Measurements from ENCODE around the gene ASPG.

Gene ASPG

DNA sequence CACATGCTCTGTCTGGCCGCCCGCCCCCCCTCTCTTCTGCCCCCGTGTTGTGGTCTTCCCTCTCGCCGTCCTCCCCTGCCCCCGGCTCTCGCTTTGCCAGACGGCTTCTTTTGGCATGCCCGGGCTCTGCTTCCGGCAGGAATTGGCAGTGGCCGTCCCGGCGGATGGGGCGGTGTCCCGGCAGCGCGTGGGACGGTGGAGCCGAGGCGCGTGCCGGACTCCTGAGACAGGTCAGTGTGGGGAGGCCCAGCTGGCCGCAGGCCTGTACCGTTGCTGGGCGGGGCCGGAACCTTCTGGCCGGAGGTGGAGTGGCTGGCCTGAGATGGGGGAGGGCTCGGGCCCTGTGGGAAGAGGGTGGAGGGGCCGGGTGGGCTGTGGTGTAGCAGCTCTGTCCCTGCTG lies 70.0 kb downstream of the ASPG start:
- in situ Hi-C loops (cut with MboI; ENCODE audit: low sequenced_read_pairs, unreplicated experiment) = no loop called here
- TF ChIP-seq, protein P1, sequence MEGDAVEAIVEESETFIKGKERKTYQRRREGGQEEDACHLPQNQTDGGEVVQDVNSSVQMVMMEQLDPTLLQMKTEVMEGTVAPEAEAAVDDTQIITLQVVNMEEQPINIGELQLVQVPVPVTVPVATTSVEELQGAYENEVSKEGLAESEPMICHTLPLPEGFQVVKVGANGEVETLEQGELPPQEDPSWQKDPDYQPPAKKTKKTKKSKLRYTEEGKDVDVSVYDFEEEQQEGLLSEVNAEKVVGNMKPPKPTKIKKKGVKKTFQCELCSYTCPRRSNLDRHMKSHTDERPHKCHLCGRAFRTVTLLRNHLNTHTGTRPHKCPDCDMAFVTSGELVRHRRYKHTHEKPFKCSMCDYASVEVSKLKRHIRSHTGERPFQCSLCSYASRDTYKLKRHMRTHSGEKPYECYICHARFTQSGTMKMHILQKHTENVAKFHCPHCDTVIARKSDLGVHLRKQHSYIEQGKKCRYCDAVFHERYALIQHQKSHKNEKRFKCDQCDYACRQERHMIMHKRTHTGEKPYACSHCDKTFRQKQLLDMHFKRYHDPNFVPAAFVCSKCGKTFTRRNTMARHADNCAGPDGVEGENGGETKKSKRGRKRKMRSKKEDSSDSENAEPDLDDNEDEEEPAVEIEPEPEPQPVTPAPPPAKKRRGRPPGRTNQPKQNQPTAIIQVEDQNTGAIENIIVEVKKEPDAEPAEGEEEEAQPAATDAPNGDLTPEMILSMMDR (IDR thresholded peaks at IDR 0.05; ENCODE audit: borderline replicate concordance, control extremely low read depth, extremely low read depth, insufficient read depth, missing control alignments) = no peak

DNA sequence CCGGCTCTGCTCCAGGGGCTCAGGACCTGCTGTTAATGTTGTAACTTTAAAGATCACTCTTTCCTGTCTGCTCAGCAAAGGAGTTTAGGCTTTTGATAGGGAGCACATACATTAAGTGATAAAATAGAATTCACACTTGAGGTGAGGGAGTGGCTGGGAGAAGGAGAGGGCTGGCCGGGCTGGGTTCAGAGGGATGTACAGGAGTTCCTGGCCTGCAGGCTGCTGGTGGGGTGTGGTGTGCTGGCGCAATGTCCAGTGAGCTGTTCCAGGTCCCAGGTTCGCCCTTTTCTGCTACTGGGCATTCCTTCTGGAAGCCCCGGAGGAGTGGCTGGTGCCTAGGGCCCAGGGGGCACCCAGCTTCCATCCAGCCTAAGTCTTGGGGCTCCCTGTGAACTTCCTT lies 70.6 kb downstream of the ASPG start:
- DNase-seq (ENCODE audit: low spot score) = no peak
- in situ Hi-C loops (cut with MboI; ENCODE audit: low sequenced_read_pairs, unreplicated experiment) = no loop called here
- TF ChIP-seq, protein P1 (IDR thresholded peaks at IDR 0.05; ENCODE audit: borderline replicate concordance, control extremely low read depth, extremely low read depth, insufficient read depth, missing control alignments) = no peak

More for the DNA sequence above, 70.0 kb downstream of the ASPG start:
- no peak for DNase-seq (ENCODE audit: low spot score)

DNA sequence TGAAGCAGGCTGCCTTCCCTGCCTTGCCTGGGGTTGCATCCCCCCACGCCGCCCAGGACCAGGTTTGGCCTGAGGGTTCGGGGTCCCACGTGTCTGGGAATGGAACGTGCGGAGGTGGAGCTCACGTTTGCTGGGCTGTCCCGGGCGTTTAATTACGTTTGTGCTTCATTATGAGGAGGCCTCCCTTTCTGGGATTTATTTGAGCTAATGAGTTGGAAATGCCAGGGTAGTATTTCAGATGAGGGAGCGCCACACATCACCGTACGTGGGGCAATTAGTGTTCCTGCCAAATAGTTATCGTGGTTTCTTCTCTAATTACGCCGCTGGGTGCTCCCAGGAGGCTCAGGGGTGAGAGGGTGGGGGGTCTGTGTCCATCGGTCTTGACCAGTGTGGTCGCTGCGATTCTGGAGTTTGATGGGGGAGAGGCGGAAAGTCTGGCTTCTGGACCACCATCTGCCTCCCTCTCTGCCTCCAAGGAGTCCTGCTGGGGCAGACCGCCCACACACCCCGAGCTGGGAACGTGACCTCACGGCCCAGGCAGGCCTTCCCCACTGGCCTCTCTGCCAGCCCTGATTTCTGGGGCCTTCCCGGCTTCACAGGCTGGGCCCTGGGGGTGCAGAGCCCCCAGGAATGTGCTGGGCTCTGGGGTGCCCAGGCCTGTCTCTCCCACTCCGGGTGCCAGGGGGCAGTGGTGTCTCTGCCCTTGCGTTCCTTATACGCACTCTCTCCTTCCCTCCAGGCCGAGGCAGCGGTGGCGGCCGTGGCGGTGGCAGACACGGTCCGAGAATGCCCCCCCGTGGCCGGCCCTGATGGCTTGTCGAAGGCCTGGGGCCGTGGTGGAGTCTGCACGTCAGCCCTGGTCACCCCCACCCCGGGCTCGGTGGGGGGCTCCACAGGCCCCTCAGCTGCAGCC lies 71.8 kb downstream of the ASPG start:
- in situ Hi-C loops (cut with MboI; ENCODE audit: low sequenced_read_pairs, unreplicated experiment) = no loop called here
- TF ChIP-seq, protein P1 (IDR thresholded peaks at IDR 0.05; ENCODE audit: borderline replicate concordance, control extremely low read depth, extremely low read depth, insufficient read depth, missing control alignments) = no peak
- DNase-seq (ENCODE audit: low spot score) = no peak

DNA sequence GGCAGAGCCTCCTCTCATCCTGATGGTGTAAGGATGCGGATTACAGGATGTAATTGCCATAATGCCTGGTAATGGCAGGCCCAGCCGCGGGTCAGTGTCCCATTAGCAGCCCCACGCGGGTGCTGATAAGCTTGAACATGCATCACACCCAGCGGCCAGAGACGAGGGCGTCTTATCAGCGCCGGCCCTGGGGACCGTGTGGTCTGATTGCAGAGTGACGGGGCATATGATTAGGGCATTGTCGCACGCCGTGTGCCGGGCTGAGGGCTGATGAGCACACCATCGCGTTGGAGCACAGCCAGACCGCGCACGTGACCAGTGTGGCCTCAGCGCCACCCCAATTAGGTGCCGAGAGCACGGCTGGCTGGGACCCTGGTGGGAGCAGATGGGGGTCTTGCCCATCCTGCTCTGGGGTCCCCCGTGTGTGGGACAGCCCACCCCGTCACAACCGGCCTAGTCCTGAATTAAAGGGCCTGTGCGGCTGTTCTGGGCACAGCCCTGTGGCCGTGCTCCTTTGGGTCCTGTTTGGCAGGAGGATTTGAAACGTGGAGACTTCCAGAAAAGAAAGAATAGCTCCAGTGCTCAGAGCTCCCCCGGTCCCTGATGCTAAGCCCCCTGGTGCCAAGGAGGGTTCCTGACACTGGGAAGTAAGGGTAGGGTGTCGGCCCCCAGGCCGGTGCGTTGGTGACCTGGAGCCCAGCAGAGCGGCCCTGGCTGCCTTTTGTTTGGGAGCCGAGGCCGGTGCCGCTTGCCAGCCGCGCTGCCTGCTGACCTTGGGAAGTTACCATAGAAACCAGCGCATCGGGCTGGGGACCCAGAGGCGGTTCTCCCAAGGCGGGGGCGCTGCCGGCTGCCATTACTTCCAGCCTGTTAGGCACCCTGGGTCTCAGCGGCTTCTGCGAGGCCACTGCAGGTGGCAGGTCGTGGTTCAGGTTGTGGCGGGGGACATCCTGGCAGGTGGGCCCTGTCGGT lies 73.6 kb downstream of the ASPG start:
- TF ChIP-seq, protein P1 (IDR thresholded peaks at IDR 0.05; ENCODE audit: borderline replicate concordance, control extremely low read depth, extremely low read depth, insufficient read depth, missing control alignments) = no peak
- in situ Hi-C loops (cut with MboI; ENCODE audit: low sequenced_read_pairs, unreplicated experiment) = no loop called here
- DNase-seq (ENCODE audit: low spot score) = no peak

DNA sequence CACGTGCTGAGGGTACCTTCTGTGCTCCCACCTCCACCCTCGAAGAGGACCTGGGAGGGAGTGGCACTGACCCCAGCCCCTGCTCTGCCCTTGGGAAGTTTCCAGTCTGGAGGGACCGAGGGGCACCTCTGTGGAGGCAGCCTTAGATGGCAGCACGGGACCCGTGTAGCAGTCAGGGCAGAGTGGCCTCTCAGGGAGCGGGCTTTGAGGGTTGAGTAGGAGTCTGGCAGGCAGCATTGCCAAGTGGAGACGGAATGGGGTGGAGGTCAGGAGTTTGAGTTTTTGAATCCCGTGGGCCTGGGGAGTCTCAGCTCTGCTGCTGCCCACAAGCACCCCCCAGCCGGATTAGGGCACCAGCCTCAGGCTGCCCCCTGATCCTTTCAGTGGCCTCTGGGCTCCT lies 74.5 kb downstream of the ASPG start:
- TF ChIP-seq, protein P1 (IDR thresholded peaks at IDR 0.05; ENCODE audit: borderline replicate concordance, control extremely low read depth, extremely low read depth, insufficient read depth, missing control alignments) = no peak

DNA sequence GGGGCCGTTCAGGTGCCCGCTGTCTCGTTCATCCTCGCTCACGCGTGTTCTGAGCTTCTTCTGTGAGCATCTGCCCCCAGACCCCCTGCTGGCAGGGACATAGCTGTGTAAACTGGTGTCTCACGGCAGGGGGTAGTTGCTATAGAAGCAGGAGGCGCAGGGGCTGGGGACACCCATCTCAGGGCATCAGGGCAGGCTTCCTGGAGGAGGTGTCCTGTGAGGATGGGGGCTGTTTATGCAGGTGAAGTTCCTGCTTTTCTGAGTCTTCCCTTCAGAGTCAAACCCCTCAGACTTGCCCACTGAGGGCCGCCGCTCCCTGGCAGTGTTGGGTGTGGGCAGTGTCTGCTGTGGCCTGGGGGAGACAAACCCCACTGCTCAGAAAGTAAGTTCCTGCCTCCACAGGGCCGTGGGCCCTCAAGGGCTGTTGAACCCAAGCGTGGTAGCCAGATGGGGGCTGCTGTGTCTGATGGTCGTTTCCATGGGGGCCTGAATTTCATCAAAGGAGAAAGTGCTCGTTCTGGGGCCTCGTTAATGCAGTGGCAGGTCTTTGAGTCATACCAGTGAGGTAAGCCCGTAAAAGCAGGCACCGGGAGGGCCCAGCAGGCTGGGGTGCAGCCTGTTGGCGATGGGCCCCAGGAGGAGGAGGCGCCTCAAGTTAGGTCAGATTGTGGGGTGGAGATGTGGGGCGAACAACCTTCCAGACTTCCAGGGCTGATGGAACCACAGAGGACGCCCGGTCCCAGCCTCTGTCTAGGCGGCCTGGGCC lies 76.3 kb downstream of the ASPG start:
- in situ Hi-C loops (cut with MboI; ENCODE audit: low sequenced_read_pairs, unreplicated experiment) = no loop called here
- no peak for DNase-seq (ENCODE audit: low spot score)
- TF ChIP-seq, protein P1 (IDR thresholded peaks at IDR 0.05; ENCODE audit: borderline replicate concordance, control extremely low read depth, extremely low read depth, insufficient read depth, missing control alignments) = no peak

More for the DNA sequence above, 74.5 kb downstream of the ASPG start:
- no peak for DNase-seq (ENCODE audit: low spot score)
- in situ Hi-C loops (cut with MboI; ENCODE audit: low sequenced_read_pairs, unreplicated experiment) = no loop called here
